ENCODE measurements around the gene RAB34.

Gene RAB34

DNA sequence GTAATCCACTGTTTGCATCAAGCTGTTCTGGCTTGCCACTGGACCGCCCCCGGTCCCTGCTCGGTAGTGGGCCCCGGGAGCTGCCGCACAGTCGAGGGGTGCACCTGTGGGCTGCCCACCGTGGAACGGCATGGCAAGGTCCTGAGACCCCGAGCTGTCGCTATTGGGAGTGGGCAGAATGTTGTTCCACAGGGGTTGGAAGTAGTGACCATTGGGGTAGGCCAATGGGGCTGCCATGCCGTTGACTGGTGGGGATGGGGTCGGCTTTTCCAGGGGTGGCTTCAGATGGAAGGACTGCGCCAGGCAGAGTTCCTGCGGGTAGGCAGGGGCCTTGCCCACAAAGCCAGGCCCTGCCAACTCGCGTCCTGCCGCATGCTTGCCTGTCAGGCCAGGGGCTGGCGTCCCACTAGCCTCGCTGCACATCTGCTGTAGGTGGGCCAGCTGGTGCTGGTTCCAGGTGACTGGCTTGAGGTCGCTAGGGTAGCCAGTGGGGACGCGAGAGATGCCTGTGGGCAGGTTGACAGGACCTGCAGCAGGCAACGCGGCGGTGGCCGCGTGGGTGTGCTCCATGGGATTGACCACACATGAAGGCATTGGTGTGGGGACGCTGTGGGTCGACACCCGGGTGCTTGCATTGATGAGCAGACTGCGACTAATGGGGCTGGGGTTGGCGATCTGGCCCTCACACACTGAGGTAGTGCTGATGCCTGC lies 40.9 kb upstream of the RAB34 start:
- H3K27ac ChIP-seq: no peak overlapping the region; the same call in 1 of the 2 replicates
- TF ChIP-seq, protein P1, sequence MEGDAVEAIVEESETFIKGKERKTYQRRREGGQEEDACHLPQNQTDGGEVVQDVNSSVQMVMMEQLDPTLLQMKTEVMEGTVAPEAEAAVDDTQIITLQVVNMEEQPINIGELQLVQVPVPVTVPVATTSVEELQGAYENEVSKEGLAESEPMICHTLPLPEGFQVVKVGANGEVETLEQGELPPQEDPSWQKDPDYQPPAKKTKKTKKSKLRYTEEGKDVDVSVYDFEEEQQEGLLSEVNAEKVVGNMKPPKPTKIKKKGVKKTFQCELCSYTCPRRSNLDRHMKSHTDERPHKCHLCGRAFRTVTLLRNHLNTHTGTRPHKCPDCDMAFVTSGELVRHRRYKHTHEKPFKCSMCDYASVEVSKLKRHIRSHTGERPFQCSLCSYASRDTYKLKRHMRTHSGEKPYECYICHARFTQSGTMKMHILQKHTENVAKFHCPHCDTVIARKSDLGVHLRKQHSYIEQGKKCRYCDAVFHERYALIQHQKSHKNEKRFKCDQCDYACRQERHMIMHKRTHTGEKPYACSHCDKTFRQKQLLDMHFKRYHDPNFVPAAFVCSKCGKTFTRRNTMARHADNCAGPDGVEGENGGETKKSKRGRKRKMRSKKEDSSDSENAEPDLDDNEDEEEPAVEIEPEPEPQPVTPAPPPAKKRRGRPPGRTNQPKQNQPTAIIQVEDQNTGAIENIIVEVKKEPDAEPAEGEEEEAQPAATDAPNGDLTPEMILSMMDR (conservative IDR thresholded peaks at IDR 0.05): no peak
- no peak for TF ChIP-seq ZFX (IDR thresholded peaks at IDR 0.05)

DNA sequence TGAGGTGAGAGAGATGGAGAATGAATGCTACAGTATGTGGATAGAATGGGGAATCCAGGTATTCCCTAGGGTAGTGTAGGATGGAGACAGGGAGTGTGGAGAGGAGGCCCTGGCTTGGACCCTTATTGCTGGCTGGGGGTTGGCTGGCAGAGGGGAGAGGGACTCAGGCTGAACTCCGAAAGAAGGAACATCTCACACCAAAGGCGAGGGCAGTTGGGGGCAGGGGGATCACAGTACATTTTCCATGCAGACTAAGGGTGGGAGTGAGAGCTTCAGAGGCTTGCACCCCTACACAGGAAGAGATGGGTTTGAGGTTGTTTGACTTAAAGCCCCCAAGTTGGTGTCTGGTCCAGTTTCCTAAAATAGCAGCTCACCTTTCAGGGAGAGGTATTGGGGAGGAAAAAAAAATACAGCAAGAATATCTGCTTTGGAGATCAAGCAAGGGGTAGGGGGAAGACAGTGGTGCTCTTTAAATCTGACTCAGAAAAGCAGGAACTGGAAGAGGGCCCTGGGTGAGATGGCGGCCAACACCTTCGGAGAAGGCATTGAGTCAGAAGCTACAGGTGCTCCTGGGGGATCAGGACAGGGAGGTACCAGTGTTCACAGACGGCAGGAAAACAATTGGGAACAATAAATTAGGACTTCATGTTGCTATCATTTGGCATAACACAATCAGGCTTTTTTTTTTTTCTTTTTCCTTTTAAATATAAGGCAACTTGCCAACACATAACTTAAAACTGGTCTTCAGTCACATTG lies 38.6 kb upstream of the RAB34 start:
- H3K27ac ChIP-seq: peak overlapping the region; percentile 43
- no peak for TF ChIP-seq ZFX (IDR thresholded peaks at IDR 0.05)
- TF ChIP-seq, protein P1 (conservative IDR thresholded peaks at IDR 0.05): no peak

DNA sequence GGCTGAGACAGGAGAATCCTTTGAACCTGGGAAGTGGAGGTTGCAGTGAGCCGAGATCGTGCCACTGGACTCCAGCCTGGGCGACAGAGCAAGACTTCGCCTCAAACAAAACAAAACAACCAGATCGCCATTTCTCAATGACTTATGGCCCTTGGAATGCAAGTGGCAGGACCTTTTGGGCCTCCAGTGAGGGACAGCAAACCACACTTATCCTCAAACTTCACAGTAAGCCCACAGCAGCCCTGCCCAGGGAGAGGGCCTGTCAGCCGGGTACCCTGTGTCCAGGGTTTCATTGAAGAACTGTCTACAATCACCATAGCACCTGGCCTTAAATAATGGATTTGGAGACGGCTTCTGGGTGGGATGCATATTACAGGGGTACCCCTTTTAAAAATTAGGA lies 37.8 kb upstream of the RAB34 start:
- H3K27ac ChIP-seq: no peak overlapping the region; the same call in 1 of the 2 replicates

DNA sequence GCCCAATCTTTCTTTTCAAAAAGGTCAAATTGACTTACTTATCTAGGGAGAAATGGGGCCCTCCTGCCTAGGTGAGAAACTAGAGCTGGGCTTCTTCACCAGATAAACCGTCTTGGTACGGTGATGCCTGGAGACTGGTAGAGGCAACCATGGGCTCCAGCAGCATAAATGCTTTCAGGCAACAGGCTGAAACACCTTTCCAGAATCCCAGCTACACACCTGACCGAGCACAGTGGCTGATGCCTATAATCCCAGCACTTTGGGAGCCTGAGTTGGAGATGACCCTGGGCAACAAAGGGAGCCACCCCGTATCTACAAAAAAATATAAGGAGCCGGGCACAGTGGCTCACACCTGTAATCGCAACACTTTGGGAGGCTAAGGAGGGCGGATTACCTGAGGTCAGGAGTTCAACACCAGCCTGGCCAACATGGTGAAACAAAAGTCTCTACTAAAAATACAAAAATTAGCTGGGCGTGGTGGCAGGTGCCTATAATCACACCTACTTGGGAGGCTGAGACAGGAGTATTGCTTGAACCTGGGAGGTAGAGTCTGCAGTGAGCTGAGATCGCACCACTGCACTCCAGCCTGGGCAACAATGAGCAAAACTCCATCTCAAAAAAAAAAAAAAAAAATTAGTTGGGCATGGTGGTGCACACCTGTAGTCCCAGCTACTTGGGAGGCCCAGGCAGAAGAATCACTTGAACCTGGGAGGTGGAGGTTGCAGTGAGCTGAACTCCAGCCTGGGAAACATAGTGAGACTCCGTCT lies 34.1 kb upstream of the RAB34 start:
- no peak overlapping the region for H3K27ac ChIP-seq
- TF ChIP-seq, protein P1 (conservative IDR thresholded peaks at IDR 0.05): no peak
- no peak for TF ChIP-seq ZFX (IDR thresholded peaks at IDR 0.05)

More for the DNA sequence above, 37.8 kb upstream of the RAB34 start:
- TF ChIP-seq ZFX (IDR thresholded peaks at IDR 0.05): no peak
- TF ChIP-seq, protein P1 (conservative IDR thresholded peaks at IDR 0.05): no peak

DNA sequence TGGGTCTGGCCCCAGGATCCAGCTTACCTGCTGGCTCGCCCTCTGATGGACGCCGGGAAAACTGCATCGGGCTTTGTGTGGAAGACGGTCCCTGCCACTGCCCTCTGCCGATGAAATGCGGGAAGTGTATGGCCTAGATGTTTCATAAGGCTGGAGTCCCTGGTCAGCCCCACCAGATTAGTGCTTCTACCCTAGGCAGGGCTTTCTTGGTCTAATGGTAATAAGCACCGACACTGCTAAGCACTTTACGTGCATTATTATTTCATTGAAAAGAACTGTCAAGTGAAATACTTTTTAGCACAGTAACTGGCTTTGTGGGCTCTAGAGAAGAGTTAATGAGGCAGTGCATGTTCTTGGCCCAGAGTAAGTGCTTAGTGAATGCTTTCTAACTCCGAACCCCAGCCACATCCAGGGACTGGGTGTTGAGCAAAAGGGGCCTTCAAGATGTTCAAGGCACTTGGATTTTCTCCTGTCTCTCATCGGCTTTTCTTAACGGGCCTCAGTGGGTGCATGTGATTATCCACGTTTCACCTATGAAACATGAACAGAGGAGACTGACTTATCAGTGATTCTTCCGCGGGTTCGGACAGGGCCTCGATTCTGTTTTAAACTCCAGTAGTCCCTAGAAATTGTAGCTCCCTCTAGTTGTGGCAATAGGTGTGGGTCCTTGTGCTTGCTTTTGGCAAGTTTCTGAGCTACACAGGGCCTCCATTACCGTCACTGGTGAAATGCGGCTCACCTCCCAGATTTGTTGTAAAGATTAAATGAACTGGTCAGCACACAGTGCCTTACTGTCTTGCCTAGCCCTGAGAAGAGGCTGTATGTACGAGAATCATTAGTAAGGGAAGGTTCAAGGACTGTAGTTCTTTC lies 32.7 kb upstream of the RAB34 start:
- no peak overlapping the region; the same call in 1 of the 2 replicates for H3K27ac ChIP-seq
- TF ChIP-seq, protein P1 (conservative IDR thresholded peaks at IDR 0.05): peak; percentile 100
- no peak for TF ChIP-seq ZFX (IDR thresholded peaks at IDR 0.05)

DNA sequence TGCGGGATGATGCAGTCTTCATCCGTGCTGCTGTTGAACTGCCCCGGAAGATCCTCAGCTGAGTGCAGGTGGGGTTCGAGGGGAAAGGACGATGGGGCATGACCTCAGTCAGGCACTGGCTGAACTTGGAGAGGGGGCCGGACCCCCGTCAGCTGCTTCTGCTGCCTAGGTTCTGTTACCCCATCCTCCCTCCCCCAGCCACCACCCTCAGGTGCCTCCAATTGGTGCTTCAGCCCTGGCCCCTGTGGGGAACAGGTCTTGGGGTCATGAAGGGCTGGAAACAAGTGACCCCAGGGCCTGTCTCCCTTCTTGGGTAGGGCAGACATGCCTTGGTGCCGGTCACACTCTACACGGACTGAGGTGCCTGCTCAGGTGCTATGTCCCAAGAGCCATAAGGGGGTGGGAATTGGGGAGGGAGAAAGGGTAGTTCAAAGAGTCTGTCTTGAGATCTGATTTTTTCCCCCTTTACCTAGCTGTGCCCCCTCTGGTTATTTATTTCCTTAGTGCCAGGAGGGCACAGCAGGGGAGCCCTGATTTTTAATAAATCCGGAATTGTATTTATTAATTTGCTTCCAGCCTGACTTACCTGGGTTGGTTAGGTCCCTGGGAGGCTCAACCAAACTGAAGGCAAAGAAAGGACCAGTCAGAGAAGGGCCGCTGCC lies 32.0 kb upstream of the RAB34 start:
- no peak for TF ChIP-seq ZFX (IDR thresholded peaks at IDR 0.05)
- TF ChIP-seq, protein P1 (conservative IDR thresholded peaks at IDR 0.05): 0 out of 2 replicates have a peak, but pooled peaks have one; percentile 75
- H3K27ac ChIP-seq: peak overlapping the region; percentile 96
